ENCODE data around the gene REEP2.

Gene REEP2

GRCh38 chr5:138458384-138458783 lies 19.5 kb downstream of the REEP2 start:
- Histone ChIP-seq H3K36me3 (no peaks in the 10 kb centered on the region), H3K4me3 (no peak overlapping the region), H3K9me3 (no peaks in the 10 kb centered on the region), H3K27ac (no peak overlapping the region), H3K27me3 (no peaks in the 10 kb centered on the region), H3K4me1 (peaks cover 0 to 19% (median 12%) of the 10 kb centered on the region in 4 donors)
- DNase-seq: no peak
- no peak for TF ChIP-seq CTCF (IDR thresholded peaks at IDR 0.05)
- intact Hi-C loops (cut with DNase I; ENCODE audit: low total_unique reads): loop anchor here (10.0 kb wide), 1 partner anchor 816 kb away; no protein-coding TSS in a partner anchor

- Histone ChIP-seq H3K36me3 (no peaks in the 10 kb centered on the region), H3K27me3 (no peaks in the 10 kb centered on the region), H3K4me1 (peaks cover 0 to 22% (median 15%) of the 10 kb centered on the region in 4 donors), H3K4me3 (no peak overlapping the region), H3K9me3 (no peaks in the 10 kb centered on the region), H3K27ac (no peak overlapping the region)
- intact Hi-C loops (cut with DNase I; ENCODE audit: low total_unique reads): loop anchor here (10.0 kb wide), 1 partner anchor 816 kb away; no protein-coding TSS in a partner anchor
- no peak for TF ChIP-seq CTCF (IDR thresholded peaks at IDR 0.05)
- no peak for DNase-seq
These were observed 20.0 kb downstream of the REEP2 start for GRCh38 chr5:138458856-138459255.

GRCh38 chr5:138459311-138459933 lies 20.6 kb downstream of the REEP2 start:
- Histone ChIP-seq H3K4me1 (peaks cover 0 to 22% (median 15%) of the 10 kb centered on the region in 4 donors), H3K4me3 (no peak overlapping the region), H3K27me3 (no peaks in the 10 kb centered on the region), H3K9me3 (no peaks in the 10 kb centered on the region), H3K27ac (no peak overlapping the region), H3K36me3 (no peaks in the 10 kb centered on the region)
- no peak for TF ChIP-seq CTCF (IDR thresholded peaks at IDR 0.05)
- intact Hi-C loops (cut with DNase I; ENCODE audit: low total_unique reads): loop anchor here (10.0 kb wide), 1 partner anchor 815 kb away; no protein-coding TSS in a partner anchor
- no peak for DNase-seq

GRCh38 chr5:138460032-138460693 lies 21.3 kb downstream of the REEP2 start:
- DNase-seq: no peak
- Histone ChIP-seq H3K27me3 (no peaks in the 10 kb centered on the region), H3K4me3 (no peak overlapping the region), H3K36me3 (no peaks in the 10 kb centered on the region), H3K9me3 (no peaks in the 10 kb centered on the region), H3K27ac (no peak overlapping the region), H3K4me1 (peaks cover 0 to 22% (median 15%) of the 10 kb centered on the region in 4 donors)
- intact Hi-C loops (cut with DNase I; ENCODE audit: low total_unique reads): no loop called here
- no peak for TF ChIP-seq CTCF (IDR thresholded peaks at IDR 0.05)

- Histone ChIP-seq H3K27me3 (no peaks in the 10 kb centered on the region), H3K36me3 (no peaks in the 10 kb centered on the region), H3K4me1 (peaks cover 0 to 33% (median 20%) of the 10 kb centered on the region in 4 donors), H3K9me3 (no peaks in the 10 kb centered on the region), H3K4me3 (no peak overlapping the region), H3K27ac (peak overlapping the region in 1 of 2 donors; percentile 12)
- intact Hi-C loops (cut with DNase I; ENCODE audit: low total_unique reads): no loop called here
- DNase-seq: no peak
- TF ChIP-seq CTCF (IDR thresholded peaks at IDR 0.05): no peak
These were observed 22.7 kb downstream of the REEP2 start for GRCh38 chr5:138461343-138462125.
